ENCODE measurements around the gene RAB40A. TPM values are rescaled to one million over a fixed set of nuclear protein-coding genes. Genes with fewer than 3 reads are reported as not detected.

The RAB40A gene
- total RNA-seq, 1 experiment from 2014 or later: 0.17 TPM

DNA sequence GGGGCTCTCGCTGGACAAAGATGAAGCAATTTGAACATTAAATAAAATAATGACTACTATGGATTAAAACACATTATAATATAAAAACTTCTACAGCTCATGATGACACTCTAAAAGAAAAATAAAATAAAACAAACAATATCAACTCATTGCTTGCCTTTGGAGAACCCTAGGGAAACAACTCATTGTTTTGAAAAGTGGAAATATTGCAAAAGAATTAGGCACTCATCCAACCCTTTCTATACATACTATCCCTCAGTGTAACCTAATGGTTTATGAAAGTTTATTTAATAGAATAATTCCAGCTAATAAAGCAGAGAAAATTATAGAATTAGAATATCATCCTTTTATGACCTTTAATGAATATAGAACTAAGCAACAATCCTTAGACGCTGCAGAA, 718 bp downstream of the RAB40A start (continued):
- TF ChIP-seq, protein P1, sequence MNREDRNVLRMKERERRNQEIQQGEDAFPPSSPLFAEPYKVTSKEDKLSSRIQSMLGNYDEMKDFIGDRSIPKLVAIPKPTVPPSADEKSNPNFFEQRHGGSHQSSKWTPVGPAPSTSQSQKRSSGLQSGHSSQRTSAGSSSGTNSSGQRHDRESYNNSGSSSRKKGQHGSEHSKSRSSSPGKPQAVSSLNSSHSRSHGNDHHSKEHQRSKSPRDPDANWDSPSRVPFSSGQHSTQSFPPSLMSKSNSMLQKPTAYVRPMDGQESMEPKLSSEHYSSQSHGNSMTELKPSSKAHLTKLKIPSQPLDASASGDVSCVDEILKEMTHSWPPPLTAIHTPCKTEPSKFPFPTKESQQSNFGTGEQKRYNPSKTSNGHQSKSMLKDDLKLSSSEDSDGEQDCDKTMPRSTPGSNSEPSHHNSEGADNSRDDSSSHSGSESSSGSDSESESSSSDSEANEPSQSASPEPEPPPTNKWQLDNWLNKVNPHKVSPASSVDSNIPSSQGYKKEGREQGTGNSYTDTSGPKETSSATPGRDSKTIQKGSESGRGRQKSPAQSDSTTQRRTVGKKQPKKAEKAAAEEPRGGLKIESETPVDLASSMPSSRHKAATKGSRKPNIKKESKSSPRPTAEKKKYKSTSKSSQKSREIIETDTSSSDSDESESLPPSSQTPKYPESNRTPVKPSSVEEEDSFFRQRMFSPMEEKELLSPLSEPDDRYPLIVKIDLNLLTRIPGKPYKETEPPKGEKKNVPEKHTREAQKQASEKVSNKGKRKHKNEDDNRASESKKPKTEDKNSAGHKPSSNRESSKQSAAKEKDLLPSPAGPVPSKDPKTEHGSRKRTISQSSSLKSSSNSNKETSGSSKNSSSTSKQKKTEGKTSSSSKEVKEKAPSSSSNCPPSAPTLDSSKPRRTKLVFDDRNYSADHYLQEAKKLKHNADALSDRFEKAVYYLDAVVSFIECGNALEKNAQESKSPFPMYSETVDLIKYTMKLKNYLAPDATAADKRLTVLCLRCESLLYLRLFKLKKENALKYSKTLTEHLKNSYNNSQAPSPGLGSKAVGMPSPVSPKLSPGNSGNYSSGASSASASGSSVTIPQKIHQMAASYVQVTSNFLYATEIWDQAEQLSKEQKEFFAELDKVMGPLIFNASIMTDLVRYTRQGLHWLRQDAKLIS (CRISPR knock-in tag; IDR thresholded peaks at IDR 0.05; ENCODE audit: borderline replicate concordance): no peak
- TF ChIP-seq CREB1 (CRISPR knock-in tag; IDR thresholded peaks at IDR 0.05): no peak

DNA sequence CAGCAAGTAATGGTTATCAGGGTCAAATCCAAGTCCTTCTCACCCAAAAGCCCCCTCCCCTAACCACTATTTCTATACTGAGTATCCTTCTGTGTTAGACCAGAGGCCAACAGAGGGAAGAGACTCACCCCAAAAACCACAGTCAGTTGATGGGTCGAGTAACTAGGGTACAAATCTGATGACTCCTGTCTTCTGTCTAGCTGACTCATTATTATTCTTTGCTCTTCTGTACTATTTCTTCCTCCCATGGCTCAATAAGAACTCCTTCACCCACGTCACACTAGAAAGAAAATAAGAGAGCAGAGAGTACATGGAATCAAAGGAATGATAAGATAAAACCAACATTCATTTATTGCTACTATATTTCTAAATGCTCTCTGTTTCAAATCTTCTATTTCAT, 2.0 kb downstream of the RAB40A start:
- Mint-ChIP-seq H3K4me1 (0 out of 2 replicates have a peak, but pooled peaks cover 3% of the 10 kb centered on the region), H3K27ac (no peak overlapping the region), H3K4me3 (no peak overlapping the region), H3K27me3 (ENCODE audit: low read depth) (peaks cover 4% of the 10 kb centered on the region; the same call in 1 of the 2 replicates), H3K9me3 (no peaks in the 10 kb centered on the region), H3K36me3 (no peaks in the 10 kb centered on the region)
- POLR2A ChIA-PET: no interaction called here
- DNase-seq (ENCODE audit: low spot score) (no peak), ATAC-seq (no peak)
- CTCF ChIA-PET: no interaction called here
- TF ChIP-seq NR3C1 (CRISPR knock-in tag; conservative IDR thresholded peaks at IDR 0.05; ENCODE audit: low read depth) (no peak), EMX1 (CRISPR knock-in tag; IDR thresholded peaks at IDR 0.05) (no peak), TEAD4 (CRISPR knock-in tag; IDR thresholded peaks at IDR 0.05) (no peak)
- TF ChIP-seq, protein P2, sequence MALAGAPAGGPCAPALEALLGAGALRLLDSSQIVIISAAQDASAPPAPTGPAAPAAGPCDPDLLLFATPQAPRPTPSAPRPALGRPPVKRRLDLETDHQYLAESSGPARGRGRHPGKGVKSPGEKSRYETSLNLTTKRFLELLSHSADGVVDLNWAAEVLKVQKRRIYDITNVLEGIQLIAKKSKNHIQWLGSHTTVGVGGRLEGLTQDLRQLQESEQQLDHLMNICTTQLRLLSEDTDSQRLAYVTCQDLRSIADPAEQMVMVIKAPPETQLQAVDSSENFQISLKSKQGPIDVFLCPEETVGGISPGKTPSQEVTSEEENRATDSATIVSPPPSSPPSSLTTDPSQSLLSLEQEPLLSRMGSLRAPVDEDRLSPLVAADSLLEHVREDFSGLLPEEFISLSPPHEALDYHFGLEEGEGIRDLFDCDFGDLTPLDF (CRISPR knock-in tag; IDR thresholded peaks at IDR 0.05): no peak

DNA sequence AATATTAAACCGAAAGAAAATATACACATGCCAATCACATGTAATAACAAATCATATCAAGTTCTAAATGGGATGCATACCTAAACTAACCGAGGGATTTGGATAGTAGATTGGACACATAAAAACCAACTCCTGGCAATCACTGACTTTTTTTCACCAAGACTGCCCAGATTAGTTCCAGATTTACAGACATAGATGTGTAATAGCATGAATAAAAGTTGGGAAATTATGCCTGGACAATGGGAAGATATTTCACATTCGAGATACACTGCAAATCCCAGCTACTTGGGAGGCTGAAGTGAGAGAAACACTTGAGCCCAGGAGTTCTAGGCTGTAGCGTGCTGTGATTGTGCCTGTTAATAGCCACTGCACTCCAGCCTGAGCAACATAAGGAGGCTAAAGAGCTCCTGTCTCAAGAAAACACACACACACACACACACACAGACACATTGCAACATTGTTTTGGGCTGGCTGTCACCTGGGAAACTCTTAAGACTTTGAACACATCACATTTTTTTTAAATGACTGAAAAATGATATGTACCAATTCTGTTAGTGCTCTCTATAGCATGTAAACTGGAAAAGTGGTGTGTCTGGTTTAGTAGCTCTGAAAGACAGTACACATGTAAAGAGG, 5.7 kb downstream of the RAB40A start:
- TF ChIP-seq NFATC4 (CRISPR knock-in tag; IDR thresholded peaks at IDR 0.05) (no peak), TP53 (CRISPR knock-in tag; IDR thresholded peaks at IDR 0.05) (no peak), SMAD3 (CRISPR knock-in tag; IDR thresholded peaks at IDR 0.05; ENCODE audit: borderline replicate concordance) (no peak), NR2C2 (CRISPR knock-in tag; IDR thresholded peaks at IDR 0.05) (no peak), GABPB1 (CRISPR knock-in tag; IDR thresholded peaks at IDR 0.05) (no peak), FOXJ3 (CRISPR knock-in tag; IDR thresholded peaks at IDR 0.05; ENCODE audit: borderline replicate concordance) (no peak), CBFB (CRISPR knock-in tag; IDR thresholded peaks at IDR 0.05; ENCODE audit: low read depth) (no peak), TEAD4 (CRISPR knock-in tag; IDR thresholded peaks at IDR 0.05) (no peak), ZNF232 (CRISPR knock-in tag; IDR thresholded peaks at IDR 0.05) (no peak), OVOL2 (CRISPR knock-in tag; IDR thresholded peaks at IDR 0.05; ENCODE audit: borderline replicate concordance) (no peak), JAZF1 (CRISPR knock-in tag; IDR thresholded peaks at IDR 0.05) (no peak)
- TF ChIP-seq, protein P3, sequence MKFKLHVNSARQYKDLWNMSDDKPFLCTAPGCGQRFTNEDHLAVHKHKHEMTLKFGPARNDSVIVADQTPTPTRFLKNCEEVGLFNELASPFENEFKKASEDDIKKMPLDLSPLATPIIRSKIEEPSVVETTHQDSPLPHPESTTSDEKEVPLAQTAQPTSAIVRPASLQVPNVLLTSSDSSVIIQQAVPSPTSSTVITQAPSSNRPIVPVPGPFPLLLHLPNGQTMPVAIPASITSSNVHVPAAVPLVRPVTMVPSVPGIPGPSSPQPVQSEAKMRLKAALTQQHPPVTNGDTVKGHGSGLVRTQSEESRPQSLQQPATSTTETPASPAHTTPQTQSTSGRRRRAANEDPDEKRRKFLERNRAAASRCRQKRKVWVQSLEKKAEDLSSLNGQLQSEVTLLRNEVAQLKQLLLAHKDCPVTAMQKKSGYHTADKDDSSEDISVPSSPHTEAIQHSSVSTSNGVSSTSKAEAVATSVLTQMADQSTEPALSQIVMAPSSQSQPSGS (CRISPR knock-in tag; IDR thresholded peaks at IDR 0.05; ENCODE audit: borderline replicate concordance, low read depth): no peak
- TF ChIP-seq, protein P4, sequence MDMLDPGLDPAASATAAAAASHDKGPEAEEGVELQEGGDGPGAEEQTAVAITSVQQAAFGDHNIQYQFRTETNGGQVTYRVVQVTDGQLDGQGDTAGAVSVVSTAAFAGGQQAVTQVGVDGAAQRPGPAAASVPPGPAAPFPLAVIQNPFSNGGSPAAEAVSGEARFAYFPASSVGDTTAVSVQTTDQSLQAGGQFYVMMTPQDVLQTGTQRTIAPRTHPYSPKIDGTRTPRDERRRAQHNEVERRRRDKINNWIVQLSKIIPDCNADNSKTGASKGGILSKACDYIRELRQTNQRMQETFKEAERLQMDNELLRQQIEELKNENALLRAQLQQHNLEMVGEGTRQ (CRISPR knock-in tag; IDR thresholded peaks at IDR 0.05): no peak
- TF ChIP-seq, protein P5, sequence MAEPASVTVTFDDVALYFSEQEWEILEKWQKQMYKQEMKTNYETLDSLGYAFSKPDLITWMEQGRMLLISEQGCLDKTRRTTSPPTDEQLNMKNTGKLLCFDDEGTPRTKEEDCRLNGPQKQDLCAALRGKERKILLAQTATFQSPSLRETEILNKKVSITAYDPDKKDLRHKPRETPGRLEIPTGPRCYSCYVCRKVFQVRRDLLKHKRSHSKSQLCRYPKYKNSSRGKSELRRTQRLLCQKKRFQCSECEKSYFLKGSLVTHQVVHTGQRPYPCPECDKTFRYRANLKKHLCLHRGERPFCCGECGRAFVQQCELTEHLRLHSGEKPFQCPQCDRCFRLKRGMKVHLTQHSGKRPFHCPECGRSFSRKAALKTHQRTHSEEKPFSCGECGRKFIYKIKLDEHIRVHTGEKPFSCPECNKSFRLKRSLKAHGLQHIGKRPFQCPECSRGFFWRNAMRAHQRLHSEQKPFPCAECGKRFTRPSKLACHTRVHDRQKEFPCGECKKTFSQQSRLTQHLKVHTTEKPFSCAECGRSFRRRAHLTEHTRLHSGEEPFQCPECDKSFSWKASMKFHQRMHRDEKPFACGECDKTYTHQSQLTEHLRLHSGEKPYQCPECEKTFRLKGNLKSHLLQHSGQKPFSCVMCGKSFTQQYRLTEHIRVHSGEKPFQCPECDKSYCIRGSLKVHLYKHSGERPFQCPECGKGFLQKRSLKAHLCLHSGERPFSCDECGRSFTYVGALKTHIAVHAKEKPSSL (CRISPR knock-in tag; conservative IDR thresholded peaks at IDR 0.05): no peak
- H3K4me3 Mint-ChIP-seq: no peak overlapping the region
- H3K27ac Mint-ChIP-seq: no peak overlapping the region
- DNase-seq (ENCODE audit: low spot score): no peak
- H3K9me3 Mint-ChIP-seq: no peaks in the 10 kb centered on the region
- H3K4me1 Mint-ChIP-seq: 0 out of 2 replicates have a peak, but pooled peaks cover 3% of the 10 kb centered on the region
- H3K27me3 Mint-ChIP-seq (ENCODE audit: low read depth): peaks cover 4% of the 10 kb centered on the region; the same call in 1 of the 2 replicates
- ChIA-PET POLR2A (interaction anchor here (0.6 kb wide), 1 partner anchor 24 kb away, joined by 5 read pairs; no protein-coding TSS in a partner anchor), CTCF (no interaction called here)
- no peak for ATAC-seq
- H3K36me3 Mint-ChIP-seq: no peaks in the 10 kb centered on the region

Measured in WTC11 (cell line).